Measurements from ENCODE around the gene MON2. TPM values are rescaled to one million over a fixed set of nuclear protein-coding genes. Genes with fewer than 3 reads are reported as not detected.

The MON2 gene
- total and polyA plus RNA-seq, 4 experiments from 2014 or later = 13.5 to 88.5 (median 51.1) TPM

GRCh38 chr12:62631471-62632410, 165.1 kb downstream of the MON2 start:
- peak in 2 of 5 donors; percentile 3 to 11 for DNase-seq
- H3K4me1 Mint-ChIP-seq = peaks cover 3 to 19% (median 10%) of the 10 kb centered on the region in 4 donors
- Histone ChIP-seq H3K9me3 (ENCODE audit: control insufficient read depth in 1 of 2, low read length in 2 of 2) (no peaks in the 10 kb centered on the region), H3K4me3 (ENCODE audit: low read length in 2 of 2) (peak overlapping the region in 1 of 2 donors; percentile 44), H3K4me1 (ENCODE audit: insufficient read depth, low read length) (peaks cover 12% of the 10 kb centered on the region), H3K36me3 (ENCODE audit: insufficient read depth, low read length) (no peaks in the 10 kb centered on the region), H3K27me3 (ENCODE audit: insufficient read depth, low read length) (peaks cover 14% of the 10 kb centered on the region), H3K27ac (ENCODE audit: low read depth, low read length) (no peak overlapping the region)
- intact Hi-C loops (cut with micrococcal nuclease) = no loop called here
- H3K27me3 Mint-ChIP-seq = peaks cover 51 to 76% of the 10 kb centered on the region in 2 donors
- POLR2A ChIA-PET (ENCODE audit: partially characterized antibody) = no interaction called here
- no peaks in the 10 kb centered on the region for H3K9me3 Mint-ChIP-seq
- peak overlapping the region in 2 of 7 donors; percentile 11 to 87 for H3K27ac Mint-ChIP-seq
- H3K4me3 Mint-ChIP-seq = peak overlapping the region; percentile 78 to 91 (median 82)
- CTCF ChIA-PET (ENCODE audit: partially characterized antibody) = interaction anchor here (0.6 to 1.2 kb wide), 2 partner anchors 9 to 26 kb away, joined by 3 to 4 read pairs; no protein-coding TSS in a partner anchor
- no peaks in the 10 kb centered on the region for H3K36me3 Mint-ChIP-seq

GRCh38 chr12:62632411-62632918, 165.8 kb downstream of the MON2 start:
- POLR2A ChIA-PET (ENCODE audit: partially characterized antibody) = no interaction called here
- H3K4me3 Mint-ChIP-seq = peak overlapping the region; percentile 78 to 91 (median 82)
- peaks cover 51 to 69% of the 10 kb centered on the region in 2 donors for H3K27me3 Mint-ChIP-seq
- no peaks in the 10 kb centered on the region for H3K36me3 ChIP-seq (ENCODE audit: insufficient read depth, low read length)
- peak overlapping the region in 1 of 2 donors; percentile 44 for H3K4me3 ChIP-seq (ENCODE audit: low read length in 2 of 2)
- H3K36me3 Mint-ChIP-seq = no peaks in the 10 kb centered on the region
- no peak overlapping the region for H3K27ac Mint-ChIP-seq
- peaks cover 14% of the 10 kb centered on the region for H3K27me3 ChIP-seq (ENCODE audit: insufficient read depth, low read length)
- H3K9me3 Mint-ChIP-seq = no peaks in the 10 kb centered on the region
- intact Hi-C loops (cut with micrococcal nuclease) = no loop called here
- H3K9me3 ChIP-seq (ENCODE audit: control insufficient read depth in 1 of 2, low read length in 2 of 2) = no peaks in the 10 kb centered on the region
- peaks cover 12% of the 10 kb centered on the region for H3K4me1 ChIP-seq (ENCODE audit: insufficient read depth, low read length)
- CTCF ChIA-PET (ENCODE audit: partially characterized antibody) = interaction anchor here (0.6 to 1.2 kb wide), 2 partner anchors 8 to 25 kb away, joined by 3 to 4 read pairs; no protein-coding TSS in a partner anchor
- DNase-seq = peak in 2 of 5 donors; percentile 4 to 9
- peaks cover 3 to 19% (median 10%) of the 10 kb centered on the region in 4 donors for H3K4me1 Mint-ChIP-seq
- no peak overlapping the region for H3K27ac ChIP-seq (ENCODE audit: low read depth, low read length)

- peaks cover 15% of the 10 kb centered on the region for H3K4me1 ChIP-seq (ENCODE audit: insufficient read depth, low read length)
- Mint-ChIP-seq H3K27ac (no peak overlapping the region), H3K36me3 (no peaks in the 10 kb centered on the region), H3K4me1 (peaks cover 3 to 19% (median 10%) of the 10 kb centered on the region in 4 donors), H3K9me3 (peaks cover 0 to 2% (median 0%) of the 10 kb centered on the region in 8 donors), H3K4me3 (no peak overlapping the region), H3K27me3 (peaks cover 36 to 48% of the 10 kb centered on the region in 2 donors)
- DNase-seq = no peak
- H3K36me3 ChIP-seq (ENCODE audit: insufficient read depth, low read length) = no peaks in the 10 kb centered on the region
- H3K27me3 ChIP-seq (ENCODE audit: insufficient read depth, low read length) = peaks cover 14% of the 10 kb centered on the region
- POLR2A ChIA-PET (ENCODE audit: partially characterized antibody) = no interaction called here
- no peaks in the 10 kb centered on the region for H3K9me3 ChIP-seq (ENCODE audit: control insufficient read depth in 1 of 2, low read length in 2 of 2)
- intact Hi-C loops (cut with micrococcal nuclease) = no loop called here
- H3K4me3 ChIP-seq (ENCODE audit: low read length in 2 of 2) = no peak overlapping the region
- CTCF ChIA-PET (ENCODE audit: partially characterized antibody) = interaction anchor here (1.0 kb wide), 1 partner anchor 51 kb away, joined by 3 read pairs; no protein-coding TSS in a partner anchor
- no peak overlapping the region for H3K27ac ChIP-seq (ENCODE audit: low read depth, low read length)
Measured at GRCh38 chr12:62635649-62636048, 169.0 kb downstream of the MON2 start.

GRCh38 chr12:62637679-62638078, 171.1 kb downstream of the MON2 start:
- Mint-ChIP-seq H3K9me3 (peaks cover 0 to 2% (median 0%) of the 10 kb centered on the region in 8 donors), H3K36me3 (no peaks in the 10 kb centered on the region), H3K27me3 (peaks cover 25 to 31% of the 10 kb centered on the region in 2 donors), H3K4me3 (no peak overlapping the region), H3K27ac (no peak overlapping the region), H3K4me1 (peaks cover 11 to 16% (median 15%) of the 10 kb centered on the region in 4 donors)
- intact Hi-C loops (cut with micrococcal nuclease) = no loop called here
- Histone ChIP-seq H3K9me3 (ENCODE audit: control insufficient read depth in 1 of 2, low read length in 2 of 2) (no peaks in the 10 kb centered on the region), H3K27me3 (ENCODE audit: insufficient read depth, low read length) (peaks cover 2% of the 10 kb centered on the region), H3K4me3 (ENCODE audit: low read length in 2 of 2) (no peak overlapping the region), H3K27ac (ENCODE audit: low read depth, low read length) (no peak overlapping the region), H3K36me3 (ENCODE audit: insufficient read depth, low read length) (no peaks in the 10 kb centered on the region), H3K4me1 (ENCODE audit: insufficient read depth, low read length) (peaks cover 17% of the 10 kb centered on the region)
- CTCF ChIA-PET (ENCODE audit: partially characterized antibody) = no interaction called here
- POLR2A ChIA-PET (ENCODE audit: partially characterized antibody) = no interaction called here
- no peak for DNase-seq

GRCh38 chr12:62640910-62641448, 174.4 kb downstream of the MON2 start:
- intact Hi-C loops (cut with micrococcal nuclease) = loop anchor here (2.0 kb wide), 1 partner anchor 38 kb away; no protein-coding TSS in a partner anchor
- H3K4me3 Mint-ChIP-seq = peak overlapping the region; percentile 21 to 74 (median 64)
- ChIA-PET CTCF (ENCODE audit: partially characterized antibody) (interaction anchor here (1.2 kb wide), 3 partner anchors 9 to 66 kb away, joined by 3 to 6 read pairs (median 4); no protein-coding TSS in a partner anchor), POLR2A (ENCODE audit: partially characterized antibody) (interaction anchor here (3.6 kb wide), 1 partner anchor 38 kb away, joined by 16 read pairs; no protein-coding TSS in a partner anchor)
- H3K27ac Mint-ChIP-seq = peak overlapping the region in 6 of 7 donors; percentile 5 to 83 (median 38)
- Histone ChIP-seq H3K9me3 (ENCODE audit: control insufficient read depth in 1 of 2, low read length in 2 of 2) (no peaks in the 10 kb centered on the region), H3K27ac (ENCODE audit: low read depth, low read length) (no peak overlapping the region), H3K36me3 (ENCODE audit: insufficient read depth, low read length) (no peaks in the 10 kb centered on the region), H3K27me3 (ENCODE audit: insufficient read depth, low read length) (no peaks in the 10 kb centered on the region), H3K4me3 (ENCODE audit: low read length in 2 of 2) (no peak overlapping the region), H3K4me1 (ENCODE audit: insufficient read depth, low read length) (peaks cover 17% of the 10 kb centered on the region)
- peaks cover 1 to 2% of the 10 kb centered on the region in 2 donors for H3K27me3 Mint-ChIP-seq
- peak in 4 of 5 donors; percentile 6 to 54 (median 19) for DNase-seq
- no peaks in the 10 kb centered on the region for H3K36me3 Mint-ChIP-seq
- H3K4me1 Mint-ChIP-seq = peaks cover 9 to 15% (median 13%) of the 10 kb centered on the region in 4 donors
- H3K9me3 Mint-ChIP-seq = peaks cover 0 to 2% (median 0%) of the 10 kb centered on the region in 8 donors

GRCh38 chr12:62642486-62642885, 175.9 kb downstream of the MON2 start:
- H3K4me1 ChIP-seq (ENCODE audit: insufficient read depth, low read length) = peaks cover 17% of the 10 kb centered on the region
- H3K27ac ChIP-seq (ENCODE audit: low read depth, low read length) = no peak overlapping the region
- no peak overlapping the region for H3K4me3 ChIP-seq (ENCODE audit: low read length in 2 of 2)
- H3K36me3 ChIP-seq (ENCODE audit: insufficient read depth, low read length) = no peaks in the 10 kb centered on the region
- Mint-ChIP-seq H3K4me3 (no peak overlapping the region), H3K9me3 (peaks cover 0 to 2% (median 0%) of the 10 kb centered on the region in 8 donors), H3K27me3 (no peaks in the 10 kb centered on the region), H3K27ac (no peak overlapping the region), H3K4me1 (peaks cover 9 to 15% (median 13%) of the 10 kb centered on the region in 4 donors), H3K36me3 (no peaks in the 10 kb centered on the region)
- no peaks in the 10 kb centered on the region for H3K9me3 ChIP-seq (ENCODE audit: control insufficient read depth in 1 of 2, low read length in 2 of 2)
- ChIA-PET CTCF (ENCODE audit: partially characterized antibody) (no interaction called here), POLR2A (ENCODE audit: partially characterized antibody) (interaction anchor here (3.6 kb wide), 1 partner anchor 39 kb away, joined by 16 read pairs; no protein-coding TSS in a partner anchor)
- H3K27me3 ChIP-seq (ENCODE audit: insufficient read depth, low read length) = no peaks in the 10 kb centered on the region
- intact Hi-C loops (cut with micrococcal nuclease) = no loop called here
- no peak for DNase-seq

Measured in CD4-positive, alpha-beta memory T cell (primary cell).